Smooth muscle cell of trachea (primary cell): ENCODE measurements around the gene EEF1A1. TPM values are rescaled to one million over a fixed set of nuclear protein-coding genes. Genes with fewer than 3 reads are reported as not detected.

Source experiments
- total RNA-seq: library from RNA; depleted of rRNA; stranded (reverse); fragments of >200 nt; gene quantifications from 2 replicates; pipeline ENCODE4 v1.2.1, GENCODE V29; 2014

The EEF1A1 gene
- total RNA-seq, result 22,917 and 30,892 TPM in 2 replicates

GRCh38 chr6:73520688-73521350 is at the start of gene EEF1A1:
TSS of gene EEF1A1 (minus strand) at chr6:73521032. CDS start at chr6:73520026, 1,006 bp downstream.

Other genes with a start within 250 kb of the EEF1A1 start
- not detected in 2 replicates for gene DPPA5, start 166.8 kb downstream of the EEF1A1 start, total RNA-seq
- gene KHDC3L, start 158.4 kb downstream of the EEF1A1 start, total RNA-seq, result not detected in 2 replicates
- gene OOEP, start 151.1 kb downstream of the EEF1A1 start, total RNA-seq, result 0.29 TPM in 1 of 2 replicates, not detected in the other
- 0.33 and 1.6 TPM in 2 replicates for gene DDX43, start 126.2 kb downstream of the EEF1A1 start, total RNA-seq
- gene CGAS, start 68.7 kb downstream of the EEF1A1 start, total RNA-seq, result 4.1 and 6.5 TPM in 2 replicates
- 34.6 and 36.4 TPM in 2 replicates for gene MTO1, start 59.3 kb downstream of the EEF1A1 start, total RNA-seq
- gene SLC17A5, start 133.0 kb upstream of the EEF1A1 start, total RNA-seq, result 38.4 and 38.5 TPM in 2 replicates
- gene CD109, start 175.2 kb upstream of the EEF1A1 start, total RNA-seq, result 34.1 and 98.2 TPM in 2 replicates